ENCODE data around the gene GADD45B.
"Not testable (repeated sequence)": the region's sequence is repeated elsewhere in the genome, so short reads cannot be mapped to it uniquely, and the experiment has no call there.

The GADD45B gene

DNA sequence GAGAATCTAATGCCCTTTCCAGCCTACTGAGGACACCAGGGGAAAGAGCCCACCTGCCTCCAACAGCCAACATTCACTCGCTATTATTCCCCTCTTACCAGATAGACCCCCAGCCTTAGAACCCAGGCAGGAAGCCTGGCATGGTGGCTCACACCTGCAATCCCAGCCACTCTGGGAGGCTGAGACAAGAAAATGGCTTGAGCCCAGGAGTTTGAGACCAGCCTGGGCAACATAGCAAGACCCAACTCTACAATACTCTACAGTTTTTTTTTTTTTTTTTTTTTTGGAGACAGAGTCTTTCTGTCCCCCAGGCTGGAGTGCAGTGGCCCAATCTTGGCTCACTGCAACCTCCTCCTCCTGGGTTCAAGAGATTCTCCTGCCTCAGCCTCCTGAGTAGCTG lies 15.7 kb upstream of the GADD45B start:
- H3K27ac ChIP-seq = no peak overlapping the region

DNA sequence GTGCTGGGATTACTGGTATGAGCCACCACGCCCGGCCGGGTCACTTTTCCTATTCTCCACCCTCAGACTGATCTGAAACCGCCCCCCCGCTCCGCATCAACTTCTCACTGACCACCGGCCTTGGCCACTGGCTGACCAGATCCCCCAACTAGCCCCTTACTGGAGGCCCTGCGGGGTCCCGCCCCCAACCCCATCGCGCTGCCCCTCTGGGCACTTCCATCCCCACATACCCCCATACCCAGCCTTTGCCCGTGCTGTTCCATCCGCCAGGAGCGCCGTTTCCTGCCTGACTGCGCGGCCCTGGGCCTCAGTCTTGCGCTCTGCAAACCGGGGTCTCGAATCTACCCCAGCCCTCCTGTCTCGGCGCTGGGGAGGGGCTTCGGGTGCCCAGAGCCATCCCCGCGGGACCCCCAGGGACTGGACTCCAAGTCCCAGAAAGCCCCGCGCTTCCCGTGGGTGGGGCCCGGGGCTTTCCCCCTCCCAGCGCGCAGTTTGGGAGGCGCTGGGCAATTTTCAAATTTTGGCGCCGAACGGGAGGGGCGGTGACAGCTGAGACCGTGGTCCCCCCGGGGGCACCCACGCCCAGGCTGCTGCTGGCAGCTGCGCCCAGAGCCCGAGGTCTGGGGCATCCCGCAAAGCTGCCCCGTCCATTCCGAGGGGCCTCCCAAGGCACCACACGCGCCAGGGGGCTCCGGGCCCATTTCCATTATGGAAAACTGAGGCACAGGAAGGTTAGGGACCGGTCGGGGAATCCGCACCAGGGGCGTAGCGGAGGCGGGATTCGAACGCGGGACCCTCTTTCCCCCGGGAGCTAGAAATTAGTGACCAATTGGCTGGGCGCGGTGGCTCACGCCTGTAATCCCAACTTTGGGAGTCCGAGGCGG lies 13.9 kb upstream of the GADD45B start:
- Histone ChIP-seq H3K27ac (peak overlapping the region; percentile 78), H3K4me3 (peak overlapping the region; percentile 76), H3K9ac (ENCODE audit: insufficient read length) (peak overlapping the region; percentile 57), H3K36me3 (ENCODE audit: insufficient read depth, low read length) (no peaks in the 10 kb centered on the region), H3K9me3 (ENCODE audit: low read depth, low read length) (no peaks in the 10 kb centered on the region)
- no peak for DNase-seq (ENCODE audit: low read depth, low spot score)
- TF ChIP-seq EZH2 (IDR thresholded peaks at IDR 0.05) (no peak), POLR2AphosphoS5 (IDR thresholded peaks at IDR 0.05; ENCODE audit: borderline replicate concordance, low read depth, low read length) (no peak; the same call in 1 of the 2 replicates), FOXP2 (optimal IDR thresholded peaks at IDR 0.05; ENCODE audit: control extremely low read depth, extremely low read length, insufficient read depth) (no peak)

More for the DNA sequence above, 15.7 kb upstream of the GADD45B start:
- no peaks in the 10 kb centered on the region for H3K9me3 ChIP-seq (ENCODE audit: low read depth, low read length)
- DNase-seq (ENCODE audit: low read depth, low spot score) = no peak
- no peaks in the 10 kb centered on the region for H3K36me3 ChIP-seq (ENCODE audit: insufficient read depth, low read length)
- no peak overlapping the region for H3K9ac ChIP-seq (ENCODE audit: insufficient read length)
- H3K4me3 ChIP-seq = no peak overlapping the region
- no peak for TF ChIP-seq FOXP2 (optimal IDR thresholded peaks at IDR 0.05; ENCODE audit: control extremely low read depth, extremely low read length, insufficient read depth)
- no peak for TF ChIP-seq EZH2 (IDR thresholded peaks at IDR 0.05)
- no peak for TF ChIP-seq POLR2AphosphoS5 (IDR thresholded peaks at IDR 0.05; ENCODE audit: borderline replicate concordance, low read depth, low read length)

DNA sequence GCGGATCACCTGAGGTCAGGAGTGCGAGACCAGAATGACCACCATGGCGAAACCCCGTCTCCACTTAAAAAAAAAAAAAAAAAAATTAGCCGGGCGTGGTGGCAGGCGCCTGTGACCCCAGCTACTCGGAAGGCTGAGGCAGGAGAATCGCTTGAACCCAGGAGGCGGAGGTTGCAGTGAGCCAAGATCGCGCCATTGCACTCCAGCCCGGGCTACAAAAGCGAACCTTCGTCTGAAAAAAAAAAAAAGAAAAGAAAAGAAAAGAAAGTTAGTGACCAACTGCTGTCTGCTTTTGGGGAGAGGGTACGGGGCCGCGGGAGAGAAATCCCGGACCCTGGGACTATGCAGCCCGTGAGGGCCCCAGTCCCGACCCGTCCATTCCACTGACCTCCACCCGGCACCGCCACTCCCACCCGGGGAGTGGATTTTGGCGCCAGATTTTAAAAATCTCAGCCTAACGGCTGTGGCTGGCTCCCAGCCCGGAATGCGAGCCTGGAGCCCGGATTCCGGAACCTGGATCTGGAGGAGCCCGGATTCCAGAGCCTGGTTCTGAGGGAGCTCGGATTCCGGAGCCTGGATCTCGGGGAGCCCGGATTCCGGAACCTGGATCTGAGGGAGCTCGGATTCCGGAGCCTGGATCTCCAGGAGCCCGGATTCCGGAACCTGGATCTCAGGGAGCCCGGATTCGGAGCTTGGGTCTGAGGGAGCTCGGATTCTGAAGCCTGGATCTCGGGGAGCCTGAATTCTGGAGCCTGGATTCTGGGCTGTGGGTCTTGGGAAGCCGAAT lies 13.1 kb upstream of the GADD45B start:
- peak; percentile 83 for DNase-seq (ENCODE audit: low read depth, low spot score)
- H3K4me3 ChIP-seq = no peak overlapping the region
- H3K27ac ChIP-seq = peak overlapping the region; percentile 78
- H3K36me3 ChIP-seq (ENCODE audit: insufficient read depth, low read length) = no peaks in the 10 kb centered on the region
- peak overlapping the region; percentile 57 for H3K9ac ChIP-seq (ENCODE audit: insufficient read length)
- TF ChIP-seq POLR2AphosphoS5 (IDR thresholded peaks at IDR 0.05; ENCODE audit: borderline replicate concordance, low read depth, low read length) (peak; percentile 29; the same call in 1 of the 2 replicates), FOXP2 (optimal IDR thresholded peaks at IDR 0.05; ENCODE audit: control extremely low read depth, extremely low read length, insufficient read depth) (no peak)
- H3K9me3 ChIP-seq (ENCODE audit: low read depth, low read length) = no peaks in the 10 kb centered on the region

DNA sequence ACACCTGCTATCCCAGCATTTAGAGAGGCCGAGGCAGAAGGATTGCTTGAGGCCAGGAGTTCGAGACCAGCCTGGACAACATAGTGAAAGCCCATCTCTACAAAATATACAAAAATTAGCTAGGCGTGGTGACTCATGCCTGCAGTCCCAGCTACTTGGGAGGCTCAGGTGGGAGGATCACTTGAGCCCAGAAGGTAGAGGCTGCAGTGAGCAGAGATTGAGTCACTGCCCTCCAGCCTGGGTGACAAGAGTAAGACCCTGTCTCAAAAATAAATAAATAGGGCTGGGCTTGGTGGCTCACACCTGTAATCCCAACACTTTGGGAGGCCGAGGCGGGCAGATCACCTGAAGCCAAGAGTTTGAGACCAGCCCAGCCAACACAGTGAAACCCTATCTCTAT lies 12.2 kb upstream of the GADD45B start:
- not testable (repeated sequence) for H3K9ac ChIP-seq (ENCODE audit: insufficient read length)
- H3K27ac ChIP-seq = peak overlapping the region; percentile 72; the same call in 1 of the 2 replicates

DNA sequence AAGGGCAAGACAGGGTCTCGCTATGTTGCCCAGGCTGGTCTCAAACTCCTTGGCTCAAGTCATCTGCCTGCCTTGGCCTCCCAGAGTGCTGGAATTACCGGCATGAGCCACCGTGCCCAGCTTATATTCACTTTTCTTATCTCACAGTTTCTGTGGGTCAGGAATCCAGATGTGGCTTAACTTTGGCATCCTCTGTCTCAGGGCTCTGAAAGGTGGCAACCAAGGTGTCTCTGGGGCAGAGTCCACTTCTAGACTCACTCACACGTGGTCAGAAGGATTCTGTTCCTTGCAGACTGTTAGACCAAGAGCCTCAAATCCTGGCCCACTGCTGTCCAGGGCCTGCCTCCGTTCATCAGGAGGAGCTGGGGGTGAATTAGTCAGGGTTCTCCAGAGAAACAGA lies 11.5 kb upstream of the GADD45B start:
- TF ChIP-seq EZH2 (IDR thresholded peaks at IDR 0.05) = no peak
- no peak for TF ChIP-seq FOXP2 (optimal IDR thresholded peaks at IDR 0.05; ENCODE audit: control extremely low read depth, extremely low read length, insufficient read depth)
- TF ChIP-seq POLR2AphosphoS5 (IDR thresholded peaks at IDR 0.05; ENCODE audit: borderline replicate concordance, low read depth, low read length) = no peak
- H3K9ac ChIP-seq (ENCODE audit: insufficient read length) = no peak overlapping the region
- H3K4me3 ChIP-seq = no peak overlapping the region
- no peaks in the 10 kb centered on the region for H3K9me3 ChIP-seq (ENCODE audit: low read depth, low read length)
- no peaks in the 10 kb centered on the region for H3K36me3 ChIP-seq (ENCODE audit: insufficient read depth, low read length)
- no peak overlapping the region for H3K27ac ChIP-seq
- no peak for DNase-seq (ENCODE audit: low read depth, low spot score)

More for the DNA sequence above, 12.2 kb upstream of the GADD45B start:
- not testable (repeated sequence) for H3K36me3 ChIP-seq (ENCODE audit: insufficient read depth, low read length); H3K9me3 ChIP-seq (ENCODE audit: low read depth, low read length); H3K4me3 ChIP-seq; DNase-seq (ENCODE audit: low read depth, low spot score)

DNA sequence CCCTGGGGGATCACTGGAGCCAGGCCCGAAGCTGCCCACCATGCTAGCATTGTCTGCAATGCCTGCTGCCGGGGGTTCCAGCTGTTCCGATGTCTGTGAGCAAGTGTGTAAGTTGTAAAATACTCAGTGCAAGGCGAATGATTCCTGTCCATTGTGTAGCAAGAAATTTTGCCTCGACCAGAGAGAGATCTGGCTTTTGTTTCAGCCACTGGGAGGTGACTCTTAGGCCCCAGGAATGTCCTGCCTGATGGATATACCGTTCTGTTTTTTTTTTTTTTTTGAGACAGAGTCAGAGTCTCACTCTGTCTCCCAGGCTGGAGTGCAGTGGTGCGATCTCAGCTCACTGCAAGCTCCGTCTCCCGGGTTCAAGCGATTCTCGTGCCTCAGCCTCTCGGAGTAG lies 7.3 kb upstream of the GADD45B start:
- DNase-seq (ENCODE audit: low read depth, low spot score) = no peak
- Histone ChIP-seq H3K9ac (ENCODE audit: insufficient read length) (no peak overlapping the region), H3K9me3 (ENCODE audit: low read depth, low read length) (no peaks in the 10 kb centered on the region), H3K36me3 (ENCODE audit: insufficient read depth, low read length) (no peaks in the 10 kb centered on the region), H3K27ac (no peak overlapping the region), H3K4me3 (no peak overlapping the region)
- no peak for TF ChIP-seq FOXP2 (optimal IDR thresholded peaks at IDR 0.05; ENCODE audit: control extremely low read depth, extremely low read length, insufficient read depth)
- no peak for TF ChIP-seq EZH2 (IDR thresholded peaks at IDR 0.05)
- no peak for TF ChIP-seq POLR2AphosphoS5 (IDR thresholded peaks at IDR 0.05; ENCODE audit: borderline replicate concordance, low read depth, low read length)

DNA sequence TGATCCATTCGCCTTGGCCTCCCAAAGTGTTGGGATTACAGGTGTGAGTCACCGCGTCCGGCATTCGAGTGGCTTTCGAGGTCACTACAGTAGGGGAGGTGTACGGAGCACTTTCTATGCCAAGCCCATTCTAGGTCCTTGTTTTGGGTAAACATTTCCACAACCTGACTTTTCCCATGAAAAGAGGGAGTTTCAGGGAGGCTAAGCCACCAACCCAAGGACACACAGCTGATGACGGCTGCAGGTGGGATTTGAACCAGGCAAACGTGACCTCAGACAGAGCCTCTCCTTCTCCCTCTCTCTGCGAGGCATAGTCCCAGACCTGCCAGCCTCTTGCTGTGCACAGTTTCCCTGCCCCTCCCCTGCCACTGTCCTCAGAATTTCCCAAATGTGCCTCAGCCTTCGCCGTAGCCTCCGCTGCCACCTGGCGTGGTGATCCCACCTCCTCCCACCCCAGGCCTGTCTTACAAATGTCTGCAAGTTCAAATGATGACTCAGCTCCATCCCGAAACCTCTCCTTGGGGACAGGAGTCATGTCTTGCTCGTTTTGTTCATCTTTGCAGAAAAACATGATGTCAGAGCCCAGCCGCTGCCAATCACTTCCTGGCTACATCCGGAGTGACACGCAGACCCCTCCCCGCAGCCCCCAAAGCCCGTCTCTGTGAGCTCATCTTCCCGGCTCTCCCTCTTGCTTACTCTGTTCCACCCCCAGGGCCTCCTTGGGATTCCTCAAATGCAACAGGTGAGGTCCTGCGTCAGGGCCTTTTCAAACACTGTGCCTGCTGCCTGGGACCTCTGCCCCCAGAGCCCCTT lies 6.6 kb upstream of the GADD45B start:
- no peak for TF ChIP-seq FOXP2 (optimal IDR thresholded peaks at IDR 0.05; ENCODE audit: control extremely low read depth, extremely low read length, insufficient read depth)
- no peak for TF ChIP-seq EZH2 (IDR thresholded peaks at IDR 0.05)
- TF ChIP-seq POLR2AphosphoS5 (IDR thresholded peaks at IDR 0.05; ENCODE audit: borderline replicate concordance, low read depth, low read length) = no peak
- Histone ChIP-seq H3K36me3 (ENCODE audit: insufficient read depth, low read length) (no peaks in the 10 kb centered on the region), H3K27ac (no peak overlapping the region), H3K9ac (ENCODE audit: insufficient read length) (no peak overlapping the region), H3K9me3 (ENCODE audit: low read depth, low read length) (no peaks in the 10 kb centered on the region), H3K4me3 (no peak overlapping the region)
- DNase-seq (ENCODE audit: low read depth, low spot score) = no peak

DNA sequence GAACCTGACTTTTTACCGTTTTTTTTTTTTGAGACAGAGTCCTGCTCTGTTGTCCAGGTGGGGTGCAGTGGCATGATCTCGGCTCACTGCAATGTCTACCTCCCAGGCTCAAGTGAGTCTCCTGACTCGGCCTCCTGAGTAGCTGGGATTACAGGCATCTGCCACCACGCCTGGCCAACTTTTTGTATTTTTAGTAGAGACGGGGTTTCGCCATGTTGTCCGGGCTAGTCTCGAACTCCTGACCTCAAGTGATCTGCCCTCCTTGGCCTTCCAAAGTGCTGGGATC lies 6.1 kb upstream of the GADD45B start:
- not testable (repeated sequence) for DNase-seq (ENCODE audit: low read depth, low spot score); H3K36me3 ChIP-seq (ENCODE audit: insufficient read depth, low read length); H3K27ac ChIP-seq; H3K4me3 ChIP-seq; H3K9me3 ChIP-seq (ENCODE audit: low read depth, low read length); H3K9ac ChIP-seq (ENCODE audit: insufficient read length)

Data from SK-N-MC (cell line).